HG02973 (cell line): ENCODE data around the gene PICALM.
A peak's percentile ranks its signal among the peaks of the same experiment; 100 is the strongest.
"Not testable (repeated sequence)": the region's sequence is repeated elsewhere in the genome, so short reads cannot be mapped to it uniquely, and the experiment has no call there.

Source experiments
- ATAC-seq: cut with Tn5 transposase; IDR thresholded peaks from one replicate; pipeline ENCODE4 v1.9.1; 2021; ENCODE audit warnings: moderate library complexity; ENCODE audit not compliant: unreplicated experiment

Gene PICALM

GRCh38 chr11:86002431-86002830 is 66.5 kb downstream of the PICALM start:
- ATAC-seq: no peak

GRCh38 chr11:85991508-85991907 is 77.4 kb downstream of the PICALM start:
- ATAC-seq: no peak

- no peak for ATAC-seq
Measured at GRCh38 chr11:85989746-85990145, 79.1 kb downstream of the PICALM start.

- ATAC-seq: no peak
Measured at GRCh38 chr11:85988780-85989179, 80.1 kb downstream of the PICALM start.

GRCh38 chr11:85977751-85978160 is 91.1 kb downstream of the PICALM start:
- no peak for ATAC-seq

- ATAC-seq: no peak
Measured at GRCh38 chr11:85976525-85976924, 92.4 kb downstream of the PICALM start.

- no peak for ATAC-seq
Measured at GRCh38 chr11:85974122-85974521, 94.8 kb downstream of the PICALM start.

- ATAC-seq: no peak
Measured at GRCh38 chr11:85970593-85970992, 98.3 kb downstream of the PICALM start.

- no peak for ATAC-seq
Measured at GRCh38 chr11:85967457-85967856, 101.4 kb downstream of the PICALM start.

GRCh38 chr11:85965202-85965601 is 103.7 kb downstream of the PICALM start:
- no peak for ATAC-seq

- ATAC-seq: no peak
Measured at GRCh38 chr11:85961930-85962363, 106.9 kb downstream of the PICALM start.

- no peak for ATAC-seq
Measured at GRCh38 chr11:85961130-85961529, 107.8 kb downstream of the PICALM start.

- peak; percentile 49 for ATAC-seq
Measured at GRCh38 chr11:85960678-85961077, 108.2 kb downstream of the PICALM start.

GRCh38 chr11:85955531-85955930 is 113.4 kb downstream of the PICALM start:
- no peak for ATAC-seq

- no peak for ATAC-seq
Measured at GRCh38 chr11:85953491-85954143, 115.3 kb downstream of the PICALM start.

GRCh38 chr11:85952108-85952485 is 116.8 kb downstream of the PICALM start:
- ATAC-seq: not testable (repeated sequence)

- no peak for ATAC-seq
Measured at GRCh38 chr11:85951428-85952107, 117.3 kb downstream of the PICALM start.

- ATAC-seq: no peak
Measured at GRCh38 chr11:85951049-85951405, 117.9 kb downstream of the PICALM start.

- ATAC-seq: no peak
Measured at GRCh38 chr11:85950317-85951048, 118.4 kb downstream of the PICALM start.

- ATAC-seq: no peak
Measured at GRCh38 chr11:85949798-85950197, 119.1 kb downstream of the PICALM start.

- no peak for ATAC-seq
Measured at GRCh38 chr11:85948884-85949283, 120.0 kb downstream of the PICALM start.
